HepG2 (cell line): ENCODE measurements around the gene RTEL1. TPM values are rescaled to one million over a fixed set of nuclear protein-coding genes. Genes with fewer than 3 reads are reported as not detected.
A peak's percentile ranks its signal among the peaks of the same experiment; 100 is the strongest.

Experiments used
- ARNT2 ChIP-seq: sonication (generic); formaldehyde crosslinking; IDR thresholded peaks from 2 replicates; pipeline ENCODE4 v1.8.0; 2022; ENCODE audit warnings: mild to moderate bottlenecking, low read depth, missing genetic modification reagents, moderate library complexity
- ATF2 ChIP-seq: sonication (generic); formaldehyde crosslinking; IDR thresholded peaks from 2 replicates; pipeline ENCODE4 v1.4.0; 2020; ENCODE audit warnings: missing genetic modification reagents
- DMTF1 ChIP-seq: sonication (generic); formaldehyde crosslinking; IDR thresholded peaks from 2 replicates; pipeline ENCODE4 v1.4.0; 2020; ENCODE audit warnings: mild to moderate bottlenecking, missing genetic modification reagents
- HDAC6 ChIP-seq: fragments of 200-600 bp; sonication (generic); IDR thresholded peaks from 2 replicates; pipeline ENCODE4 v1.7.0; 2017; ENCODE audit warnings: mild to moderate bottlenecking, antibody characterized with exemption, low read length, low read depth
- HNF4G ChIP-seq, 2 experiments: sonication (generic) in 1 of 2; formaldehyde crosslinking in 1 of 2; IDR thresholded peaks; 2 replicates each; pipeline versions ENCODE4 v1.4.0 to v1.6.1; 2011 to 2020; ENCODE audit warnings: borderline replicate concordance in 2 of 2, low read depth in 2 of 2, mild to moderate bottlenecking in 2 of 2, low read length in 1 of 2, missing genetic modification reagents in 1 of 2, moderate library complexity in 1 of 2
- KLF15 ChIP-seq: sonication (generic); formaldehyde crosslinking; IDR thresholded peaks from 2 replicates; pipeline ENCODE4 v1.8.1; 2023; ENCODE audit warnings: borderline replicate concordance, mild to moderate bottlenecking, inconsistent platforms, missing genetic modification reagents, mixed read lengths
- MEIS1 ChIP-seq: sonication (generic); formaldehyde crosslinking; IDR thresholded peaks from 2 replicates; pipeline ENCODE4 v1.9.0; 2021; ENCODE audit warnings: mild to moderate bottlenecking, missing genetic modification reagents, moderate library complexity, borderline replicate concordance
- POLR2A ChIP-seq, 2 experiments: IDR thresholded peaks; 2 replicates each; pipeline ENCODE4 v1.6.1; 2011; ENCODE audit warnings: low read depth in 2 of 2, low read length in 2 of 2, mild to moderate bottlenecking in 1 of 2, moderate library complexity in 1 of 2; ENCODE audit not compliant: insufficient read depth in 1 of 2
- PRMT3 ChIP-seq: sonication (generic); formaldehyde crosslinking; IDR thresholded peaks from 2 replicates; pipeline ENCODE4 v1.8.1; 2022; ENCODE audit warnings: low read depth, mild to moderate bottlenecking, moderate library complexity, missing genetic modification reagents, borderline replicate concordance
- RBM22 ChIP-seq: fragments of 200-400 bp; formaldehyde crosslinking; optimal IDR thresholded peaks from 2 replicates; pipeline ENCODE3; 2017; ENCODE audit warnings: mild to moderate bottlenecking, low read length, moderate library complexity
- RNF2 ChIP-seq: fragments of 450-650 bp; conservative IDR thresholded peaks from 2 replicates; pipeline ENCODE4 v1.6.1; 2016; ENCODE audit warnings: low read depth
- TMF1 ChIP-seq: sonication (generic); formaldehyde crosslinking; IDR thresholded peaks from 2 replicates; pipeline ENCODE4 v1.8.1; 2022; ENCODE audit warnings: low read depth, missing genetic modification reagents
- ZFP41 ChIP-seq: sonication (generic); formaldehyde crosslinking; IDR thresholded peaks from 2 replicates; pipeline ENCODE4 v1.4.0; 2020; ENCODE audit warnings: mild to moderate bottlenecking, missing genetic modification reagents, borderline replicate concordance
- ZNF251 ChIP-seq: sonication (generic); formaldehyde crosslinking; IDR thresholded peaks from 2 replicates; pipeline ENCODE4 v1.9.0; 2021; ENCODE audit warnings: mild to moderate bottlenecking, missing genetic modification reagents
- ZNF441 ChIP-seq: sonication (generic); formaldehyde crosslinking; IDR thresholded peaks from 2 replicates; pipeline ENCODE4 v1.7.0; 2021; ENCODE audit warnings: missing genetic modification reagents, borderline replicate concordance
- ZNF556 ChIP-seq: sonication (generic); formaldehyde crosslinking; IDR thresholded peaks from 2 replicates; pipeline ENCODE4 v1.4.0; 2020; ENCODE audit warnings: mild to moderate bottlenecking, missing genetic modification reagents, borderline replicate concordance
- ZNF558 ChIP-seq: sonication (generic); formaldehyde crosslinking; IDR thresholded peaks from 2 replicates; pipeline ENCODE4 v1.9.0; 2022; ENCODE audit warnings: mild to moderate bottlenecking, missing genetic modification reagents, borderline replicate concordance
- ZNF674 ChIP-seq: sonication (generic); formaldehyde crosslinking; IDR thresholded peaks from 2 replicates; pipeline ENCODE4 v1.5.0; 2020; ENCODE audit warnings: low read depth, mild to moderate bottlenecking, missing genetic modification reagents
- ZNF691 ChIP-seq: sonication (generic); formaldehyde crosslinking; IDR thresholded peaks from 2 replicates; pipeline ENCODE4 v1.4.0; 2020; ENCODE audit warnings: missing genetic modification reagents, low read depth, mild to moderate bottlenecking, borderline replicate concordance
- ZNF883 ChIP-seq: sonication (generic); formaldehyde crosslinking; IDR thresholded peaks from 2 replicates; pipeline ENCODE4 v1.5.1; 2020; ENCODE audit warnings: mild to moderate bottlenecking, missing genetic modification reagents; ENCODE audit errors: not compliant biosample characterization
- polyA plus RNA-seq, 8 experiments: library from polyadenylated mRNA; depleted of rRNA in 3 of 8; stranded (reverse) in 7 of 8; unstranded in 1 of 8; fragments of >200 nt; fragmentation: Illumina TruSeq in 4 of 8; extraction: Trizol in 4 of 8; gene quantifications; 2 replicates each; pipeline versions ENCODE4 v1.2.1 to v1.2.3, GENCODE V29; 2011 to 2016; ENCODE audit warnings: low read depth in 4 of 8, missing spikeins in 1 of 8, mixed read lengths in 1 of 8; ENCODE audit not compliant: insufficient read depth in 1 of 8
- total RNA-seq, 5 experiments: library from RNA; depleted of rRNA; stranded (reverse); fragments of >200 nt; fragmentation: Illumina TruSeq; extraction: Trizol; gene quantifications; 2 replicates each; pipeline ENCODE4 v1.2.3, GENCODE V29; 2016; ENCODE audit warnings: low read depth in 1 of 5
- TF ChIP-seq, protein P1 (sequence below): sonication (generic); formaldehyde crosslinking; IDR thresholded peaks from 2 replicates; pipeline ENCODE4 v1.4.0; 2020; ENCODE audit warnings: missing genetic modification reagents; ENCODE audit errors: not compliant biosample characterization

Gene RTEL1
- total and polyA plus RNA-seq, 2 of the 13 experiments (the other 11 are each of a cell fraction or from before 2014, with no cell fraction given): 21.8 to 36.4 TPM

GRCh38 chr20:63706852-63707557 is 48.9 kb downstream of the RTEL1 start (continued):
- 0 out of 2 replicates have a peak, but pooled peaks have one; percentile 19 for TF ChIP-seq ZNF558
- TF ChIP-seq ARNT2 (CRISPR knock-in tag): no peak
- TF ChIP-seq HNF4G (IDR thresholded peaks at IDR 0.05; ENCODE audit: borderline replicate concordance, low read depth, low read length): no peak
- TF ChIP-seq HNF4G (CRISPR knock-in tag; IDR thresholded peaks at IDR 0.05; ENCODE audit: borderline replicate concordance, low read depth): no peak
- TF ChIP-seq ZNF674 (CRISPR knock-in tag): 0 out of 2 replicates have a peak, but pooled peaks have one; percentile 5
- 0 out of 2 replicates have a peak, but pooled peaks have one; percentile 7 for TF ChIP-seq TMF1
- TF ChIP-seq ZNF251 (CRISPR knock-in tag): 0 out of 2 replicates have a peak, but pooled peaks have one; percentile 39
- no peak for TF ChIP-seq ZNF441 (CRISPR knock-in tag)
- peak; percentile 9; the same call in 1 of the 2 replicates for TF ChIP-seq ATF2 (CRISPR knock-in tag)
- TF ChIP-seq KLF15 (CRISPR knock-in tag): no peak
- no peak for TF ChIP-seq PRMT3
- TF ChIP-seq DMTF1 (CRISPR knock-in tag): 0 out of 2 replicates have a peak, but pooled peaks have one; percentile 78
- peak; percentile 43; the same call in 1 of the 2 replicates for TF ChIP-seq RNF2
- TF ChIP-seq ZFP41 (CRISPR knock-in tag): peak; percentile 15; the same call in 1 of the 2 replicates
- peak; percentile 76 for TF ChIP-seq MEIS1 (CRISPR knock-in tag)
- TF ChIP-seq, protein P1, sequence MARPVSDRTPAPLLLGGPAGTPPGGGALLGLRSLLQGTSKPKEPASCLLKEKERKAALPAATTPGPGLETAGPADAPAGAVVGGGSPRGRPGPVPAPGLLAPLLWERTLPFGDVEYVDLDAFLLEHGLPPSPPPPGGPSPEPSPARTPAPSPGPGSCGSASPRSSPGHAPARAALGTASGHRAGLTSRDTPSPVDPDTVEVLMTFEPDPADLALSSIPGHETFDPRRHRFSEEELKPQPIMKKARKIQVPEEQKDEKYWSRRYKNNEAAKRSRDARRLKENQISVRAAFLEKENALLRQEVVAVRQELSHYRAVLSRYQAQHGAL (CRISPR knock-in tag): no peak
- peak; percentile 24 for TF ChIP-seq ZNF883 (CRISPR knock-in tag)
- TF ChIP-seq ZNF691 (CRISPR knock-in tag): peak; percentile 67
- TF ChIP-seq RBM22: peak; percentile 73
- no peak for TF ChIP-seq HDAC6
- TF ChIP-seq POLR2A (IDR thresholded peaks at IDR 0.05; ENCODE audit: insufficient read depth in 1 of 2, low read depth in 2 of 2, low read length in 2 of 2): peak in 1 of 2 experiments; percentile 43; a peak in 1 of 4 replicates
- TF ChIP-seq ZNF556: peak; percentile 46; the same call in 1 of the 2 replicates
